Measurements from ENCODE around the gene NOX5.

DNA sequence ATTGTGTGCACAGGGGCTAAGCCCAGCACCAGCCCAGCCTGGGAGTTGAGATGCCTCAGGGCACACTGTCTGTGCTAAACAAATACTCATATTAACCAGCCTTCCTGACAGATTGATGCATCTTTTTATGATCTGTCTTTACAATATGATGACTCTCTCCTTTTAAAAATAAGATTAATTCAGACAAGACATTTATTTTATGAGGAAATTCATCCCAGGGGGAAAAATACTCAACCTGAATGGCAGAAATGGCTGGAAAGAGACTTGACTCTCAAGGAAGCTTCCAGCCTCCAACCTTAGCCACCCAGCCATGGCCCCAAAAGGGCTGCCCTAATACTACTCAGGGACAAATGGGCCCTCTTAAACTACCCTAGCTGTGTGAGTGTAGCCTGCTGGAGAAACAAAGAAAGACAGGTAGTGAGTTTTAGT lies 46.9 kb downstream of the NOX5 start:
- TF ChIP-seq, protein P1, sequence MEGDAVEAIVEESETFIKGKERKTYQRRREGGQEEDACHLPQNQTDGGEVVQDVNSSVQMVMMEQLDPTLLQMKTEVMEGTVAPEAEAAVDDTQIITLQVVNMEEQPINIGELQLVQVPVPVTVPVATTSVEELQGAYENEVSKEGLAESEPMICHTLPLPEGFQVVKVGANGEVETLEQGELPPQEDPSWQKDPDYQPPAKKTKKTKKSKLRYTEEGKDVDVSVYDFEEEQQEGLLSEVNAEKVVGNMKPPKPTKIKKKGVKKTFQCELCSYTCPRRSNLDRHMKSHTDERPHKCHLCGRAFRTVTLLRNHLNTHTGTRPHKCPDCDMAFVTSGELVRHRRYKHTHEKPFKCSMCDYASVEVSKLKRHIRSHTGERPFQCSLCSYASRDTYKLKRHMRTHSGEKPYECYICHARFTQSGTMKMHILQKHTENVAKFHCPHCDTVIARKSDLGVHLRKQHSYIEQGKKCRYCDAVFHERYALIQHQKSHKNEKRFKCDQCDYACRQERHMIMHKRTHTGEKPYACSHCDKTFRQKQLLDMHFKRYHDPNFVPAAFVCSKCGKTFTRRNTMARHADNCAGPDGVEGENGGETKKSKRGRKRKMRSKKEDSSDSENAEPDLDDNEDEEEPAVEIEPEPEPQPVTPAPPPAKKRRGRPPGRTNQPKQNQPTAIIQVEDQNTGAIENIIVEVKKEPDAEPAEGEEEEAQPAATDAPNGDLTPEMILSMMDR (IDR thresholded peaks at IDR 0.05; ENCODE audit: insufficient read depth, low read depth, low read length) = no peak
- TF ChIP-seq EZH2 (IDR thresholded peaks at IDR 0.05; ENCODE audit: insufficient read depth, low read length) = no peak
